ENCODE results near the gene TRMT6.

- TF ChIP-seq CBX5 (IDR thresholded peaks at IDR 0.05; ENCODE audit: low read depth) (no peak), ASH2L (IDR thresholded peaks at IDR 0.05; ENCODE audit: borderline replicate concordance, low read depth) (no peak), CREB1 (IDR thresholded peaks at IDR 0.05; ENCODE audit: low read depth) (no peak), POLR2A (IDR thresholded peaks at IDR 0.05; ENCODE audit: low read depth, low read length) (no peak), KLF5 (IDR thresholded peaks at IDR 0.05; ENCODE audit: partially characterized antibody) (no peak), CTCF (IDR thresholded peaks at IDR 0.05 in 2 of 3, conservative IDR thresholded peaks at IDR 0.05 in 1 of 3; ENCODE audit: control insufficient read depth in 2 of 3, extremely low read depth in 1 of 3, insufficient read depth in 1 of 3, low read depth in 3 of 3, low read length in 3 of 3) (no peak), CBFB (IDR thresholded peaks at IDR 0.05; ENCODE audit: low read depth) (no peak), ATF2 (IDR thresholded peaks at IDR 0.05; ENCODE audit: low read length) (no peak), SMC3 (IDR thresholded peaks at IDR 0.05; ENCODE audit: borderline replicate concordance, low read length) (no peak), ZBTB40 (IDR thresholded peaks at IDR 0.05; ENCODE audit: borderline replicate concordance) (no peak), NFYA (IDR thresholded peaks at IDR 0.05; ENCODE audit: borderline replicate concordance, low read depth, low read length) (no peak), POLR2AphosphoS5 (IDR thresholded peaks at IDR 0.05; ENCODE audit: low read length) (no peak), MAX (IDR thresholded peaks at IDR 0.05; ENCODE audit: low read depth, low read length) (no peak), REST (IDR thresholded peaks at IDR 0.05; ENCODE audit: low read depth, low read length) (no peak)
Observed at GRCh38 chr20:5890773-5891441, 59.4 kb downstream of the TRMT6 start.

All from GM12878 (cell line).